HCT116 (cell line): Measurements from ENCODE around the gene RNF208.

Experiments
- POLR2A ChIP-seq: IDR thresholded peaks from 2 replicates; pipeline ENCODE4 v1.7.0; 2011; ENCODE audit warnings: borderline replicate concordance; ENCODE audit not compliant: insufficient read depth, insufficient read length; ENCODE audit errors: extremely low read depth
- YY1 ChIP-seq: IDR thresholded peaks from 2 replicates; pipeline ENCODE4 v1.6.1; 2011; ENCODE audit warnings: low read length, low read depth, moderate library complexity, mild to moderate bottlenecking; ENCODE audit not compliant: insufficient replicate concordance; ENCODE audit errors: extremely low read depth
- TF ChIP-seq, protein P1 (sequence below), 3 experiments: fragments of 200-600 bp in 1 of 3; sonication (generic) in 1 of 3; IDR thresholded peaks in 2 of 3; conservative IDR thresholded peaks in 1 of 3; 2 replicates each; pipeline ENCODE4 v1.5.1; 2012 to 2017; ENCODE audit warnings: low read depth in 2 of 3, low read length in 2 of 3, antibody characterized with exemption in 1 of 3, borderline replicate concordance in 1 of 3, control low read depth in 1 of 3, mild to moderate bottlenecking in 1 of 3, mixed read lengths in 1 of 3, mixed run types in 1 of 3, moderate library complexity in 1 of 3; ENCODE audit not compliant: insufficient read depth in 1 of 3
- TF ChIP-seq, protein P2 (sequence below): IDR thresholded peaks from 2 replicates; pipeline ENCODE4 v1.6.1; 2012
- TF ChIP-seq, protein P3 (sequence below): IDR thresholded peaks from 2 replicates; pipeline ENCODE4 v1.6.1; 2012
- TF ChIP-seq, protein P4 (sequence below): IDR thresholded peaks from 2 replicates; pipeline ENCODE4 v1.6.1; 2012; ENCODE audit warnings: low read depth

DNA sequence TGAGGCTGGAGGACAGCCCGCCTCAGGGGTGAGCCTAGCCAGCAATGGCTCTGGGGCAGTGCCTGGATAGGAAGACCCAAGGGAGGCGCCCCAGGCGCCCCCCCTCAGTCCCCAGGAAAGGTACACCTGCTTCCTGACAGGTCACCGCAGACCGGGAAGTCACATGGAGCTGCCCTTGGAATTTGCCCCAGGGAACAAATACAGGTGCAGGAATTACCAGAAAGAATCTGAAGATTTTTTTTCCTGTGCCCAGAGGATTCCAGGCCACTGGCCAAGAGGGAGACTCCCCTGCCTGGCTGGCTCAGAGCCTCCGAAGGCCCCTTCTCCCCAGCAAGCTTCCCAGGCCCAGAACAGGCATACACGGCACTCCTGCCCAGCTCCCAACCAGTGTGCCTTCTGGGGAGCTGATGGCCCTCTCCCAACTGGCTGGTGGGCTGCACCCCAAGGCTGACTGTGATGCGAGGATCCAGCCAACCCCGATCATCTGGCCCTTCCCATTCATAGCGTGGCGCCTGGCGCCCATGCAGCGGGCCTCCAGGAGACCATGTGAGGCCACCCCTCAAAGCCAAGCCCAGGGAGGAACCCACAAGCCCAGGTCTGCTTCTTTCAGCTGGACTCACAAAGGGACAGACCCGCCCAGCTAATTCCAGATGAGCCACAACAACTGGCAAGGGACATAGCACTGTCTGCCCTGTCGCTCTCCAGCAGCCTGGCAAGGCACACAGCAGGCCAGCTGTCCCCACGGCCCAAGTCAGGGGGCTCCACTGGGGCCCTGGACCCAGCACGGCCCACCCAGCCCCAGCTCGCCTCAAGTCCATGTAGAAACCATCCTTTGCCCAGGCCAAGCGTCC, 23.8 kb downstream of the RNF208 start:
- TF ChIP-seq, protein P1, sequence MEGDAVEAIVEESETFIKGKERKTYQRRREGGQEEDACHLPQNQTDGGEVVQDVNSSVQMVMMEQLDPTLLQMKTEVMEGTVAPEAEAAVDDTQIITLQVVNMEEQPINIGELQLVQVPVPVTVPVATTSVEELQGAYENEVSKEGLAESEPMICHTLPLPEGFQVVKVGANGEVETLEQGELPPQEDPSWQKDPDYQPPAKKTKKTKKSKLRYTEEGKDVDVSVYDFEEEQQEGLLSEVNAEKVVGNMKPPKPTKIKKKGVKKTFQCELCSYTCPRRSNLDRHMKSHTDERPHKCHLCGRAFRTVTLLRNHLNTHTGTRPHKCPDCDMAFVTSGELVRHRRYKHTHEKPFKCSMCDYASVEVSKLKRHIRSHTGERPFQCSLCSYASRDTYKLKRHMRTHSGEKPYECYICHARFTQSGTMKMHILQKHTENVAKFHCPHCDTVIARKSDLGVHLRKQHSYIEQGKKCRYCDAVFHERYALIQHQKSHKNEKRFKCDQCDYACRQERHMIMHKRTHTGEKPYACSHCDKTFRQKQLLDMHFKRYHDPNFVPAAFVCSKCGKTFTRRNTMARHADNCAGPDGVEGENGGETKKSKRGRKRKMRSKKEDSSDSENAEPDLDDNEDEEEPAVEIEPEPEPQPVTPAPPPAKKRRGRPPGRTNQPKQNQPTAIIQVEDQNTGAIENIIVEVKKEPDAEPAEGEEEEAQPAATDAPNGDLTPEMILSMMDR (IDR thresholded peaks at IDR 0.05 in 2 of 3, conservative IDR thresholded peaks at IDR 0.05 in 1 of 3; ENCODE audit: borderline replicate concordance in 1 of 3, insufficient read depth in 1 of 3, low read depth in 2 of 3, low read length in 2 of 3), result no peak
- TF ChIP-seq POLR2A (no peak), YY1 (no peak)
- TF ChIP-seq, protein P2, sequence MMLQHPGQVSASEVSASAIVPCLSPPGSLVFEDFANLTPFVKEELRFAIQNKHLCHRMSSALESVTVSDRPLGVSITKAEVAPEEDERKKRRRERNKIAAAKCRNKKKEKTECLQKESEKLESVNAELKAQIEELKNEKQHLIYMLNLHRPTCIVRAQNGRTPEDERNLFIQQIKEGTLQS, result no peak
- TF ChIP-seq, protein P3, sequence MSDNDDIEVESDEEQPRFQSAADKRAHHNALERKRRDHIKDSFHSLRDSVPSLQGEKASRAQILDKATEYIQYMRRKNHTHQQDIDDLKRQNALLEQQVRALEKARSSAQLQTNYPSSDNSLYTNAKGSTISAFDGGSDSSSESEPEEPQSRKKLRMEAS, result no peak
- TF ChIP-seq, protein P4, sequence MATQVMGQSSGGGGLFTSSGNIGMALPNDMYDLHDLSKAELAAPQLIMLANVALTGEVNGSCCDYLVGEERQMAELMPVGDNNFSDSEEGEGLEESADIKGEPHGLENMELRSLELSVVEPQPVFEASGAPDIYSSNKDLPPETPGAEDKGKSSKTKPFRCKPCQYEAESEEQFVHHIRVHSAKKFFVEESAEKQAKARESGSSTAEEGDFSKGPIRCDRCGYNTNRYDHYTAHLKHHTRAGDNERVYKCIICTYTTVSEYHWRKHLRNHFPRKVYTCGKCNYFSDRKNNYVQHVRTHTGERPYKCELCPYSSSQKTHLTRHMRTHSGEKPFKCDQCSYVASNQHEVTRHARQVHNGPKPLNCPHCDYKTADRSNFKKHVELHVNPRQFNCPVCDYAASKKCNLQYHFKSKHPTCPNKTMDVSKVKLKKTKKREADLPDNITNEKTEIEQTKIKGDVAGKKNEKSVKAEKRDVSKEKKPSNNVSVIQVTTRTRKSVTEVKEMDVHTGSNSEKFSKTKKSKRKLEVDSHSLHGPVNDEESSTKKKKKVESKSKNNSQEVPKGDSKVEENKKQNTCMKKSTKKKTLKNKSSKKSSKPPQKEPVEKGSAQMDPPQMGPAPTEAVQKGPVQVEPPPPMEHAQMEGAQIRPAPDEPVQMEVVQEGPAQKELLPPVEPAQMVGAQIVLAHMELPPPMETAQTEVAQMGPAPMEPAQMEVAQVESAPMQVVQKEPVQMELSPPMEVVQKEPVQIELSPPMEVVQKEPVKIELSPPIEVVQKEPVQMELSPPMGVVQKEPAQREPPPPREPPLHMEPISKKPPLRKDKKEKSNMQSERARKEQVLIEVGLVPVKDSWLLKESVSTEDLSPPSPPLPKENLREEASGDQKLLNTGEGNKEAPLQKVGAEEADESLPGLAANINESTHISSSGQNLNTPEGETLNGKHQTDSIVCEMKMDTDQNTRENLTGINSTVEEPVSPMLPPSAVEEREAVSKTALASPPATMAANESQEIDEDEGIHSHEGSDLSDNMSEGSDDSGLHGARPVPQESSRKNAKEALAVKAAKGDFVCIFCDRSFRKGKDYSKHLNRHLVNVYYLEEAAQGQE, result no peak
